GM21619 (cell line): ENCODE measurements around the gene TMEM150B.

Experiments
- ATAC-seq: cut with Tn5 transposase; IDR thresholded peaks from one replicate; pipeline ENCODE4 v1.9.1; 2021; ENCODE audit not compliant: unreplicated experiment

The TMEM150B gene, protein sequence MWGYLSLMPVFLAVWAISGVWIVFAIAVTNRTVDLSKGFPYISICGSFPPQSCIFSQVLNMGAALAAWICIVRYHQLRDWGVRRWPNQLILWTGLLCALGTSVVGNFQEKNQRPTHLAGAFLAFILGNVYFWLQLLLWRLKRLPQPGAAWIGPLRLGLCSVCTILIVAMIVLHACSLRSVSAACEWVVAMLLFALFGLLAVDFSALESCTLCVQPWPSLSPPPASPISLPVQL

DNA sequence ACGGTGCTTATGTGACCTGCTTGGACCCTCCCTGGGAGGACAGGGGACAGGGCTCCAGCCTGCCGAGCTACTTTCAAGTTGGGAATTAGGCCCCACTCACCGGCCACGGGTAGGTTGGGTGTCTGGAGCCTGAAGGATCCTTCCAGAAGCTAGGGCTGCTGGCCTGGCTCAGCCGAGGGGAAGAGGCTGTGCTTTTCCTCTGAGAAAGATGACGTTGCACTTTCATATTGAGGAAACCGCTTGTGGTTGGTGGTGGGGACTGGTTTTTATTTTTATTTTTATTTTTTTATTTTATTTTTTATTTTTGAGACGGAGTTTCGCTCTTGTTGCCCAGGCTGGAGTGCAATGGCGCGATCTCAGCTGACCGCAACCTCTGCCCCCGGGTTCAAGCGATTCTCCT is at the start of gene TMEM150B:
TSS of gene TMEM150B (minus strand) at position 170 of the 400 bp plus-strand sequence. CDS start 4,305 bp downstream, outside the sequence.
- no peak for ATAC-seq

DNA sequence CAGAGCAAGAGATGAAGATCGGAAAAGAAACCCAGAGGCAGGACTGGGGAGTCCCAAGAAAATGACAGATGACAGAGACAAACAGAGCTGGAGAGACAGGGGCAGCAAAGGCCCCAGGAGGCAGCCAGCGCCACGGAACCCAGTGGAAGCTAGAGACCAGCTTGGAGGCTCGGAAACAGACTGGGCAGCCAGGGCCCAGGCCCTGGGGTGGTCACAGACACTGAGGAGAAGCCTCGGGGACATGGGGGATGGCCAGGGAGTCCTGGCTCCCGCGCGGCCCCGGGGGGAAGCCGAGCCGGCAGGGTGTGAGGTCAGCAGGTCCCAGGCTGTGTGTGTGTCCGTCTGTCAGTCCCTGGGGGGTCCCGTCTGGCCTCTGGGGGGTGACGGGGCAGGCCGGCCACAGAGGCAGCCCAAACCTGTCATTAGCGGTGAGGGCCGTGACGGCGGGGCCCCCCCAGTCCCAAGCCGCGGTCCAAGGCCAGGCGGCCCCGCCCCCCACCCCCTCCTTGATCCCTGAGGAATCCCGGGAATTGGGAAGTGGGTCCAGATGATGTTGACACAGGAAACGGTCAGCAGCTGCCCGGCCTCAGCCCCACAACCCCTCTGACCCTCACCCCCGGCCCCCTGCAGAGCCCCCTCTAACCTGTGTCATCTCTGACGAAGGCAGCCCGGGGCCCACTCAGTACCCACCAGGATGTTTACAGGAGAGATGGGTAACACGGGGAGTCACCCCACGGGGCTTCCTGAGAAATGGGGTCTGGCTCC is 49.0 kb upstream of the TMEM150B start:
- ATAC-seq: no peak

DNA sequence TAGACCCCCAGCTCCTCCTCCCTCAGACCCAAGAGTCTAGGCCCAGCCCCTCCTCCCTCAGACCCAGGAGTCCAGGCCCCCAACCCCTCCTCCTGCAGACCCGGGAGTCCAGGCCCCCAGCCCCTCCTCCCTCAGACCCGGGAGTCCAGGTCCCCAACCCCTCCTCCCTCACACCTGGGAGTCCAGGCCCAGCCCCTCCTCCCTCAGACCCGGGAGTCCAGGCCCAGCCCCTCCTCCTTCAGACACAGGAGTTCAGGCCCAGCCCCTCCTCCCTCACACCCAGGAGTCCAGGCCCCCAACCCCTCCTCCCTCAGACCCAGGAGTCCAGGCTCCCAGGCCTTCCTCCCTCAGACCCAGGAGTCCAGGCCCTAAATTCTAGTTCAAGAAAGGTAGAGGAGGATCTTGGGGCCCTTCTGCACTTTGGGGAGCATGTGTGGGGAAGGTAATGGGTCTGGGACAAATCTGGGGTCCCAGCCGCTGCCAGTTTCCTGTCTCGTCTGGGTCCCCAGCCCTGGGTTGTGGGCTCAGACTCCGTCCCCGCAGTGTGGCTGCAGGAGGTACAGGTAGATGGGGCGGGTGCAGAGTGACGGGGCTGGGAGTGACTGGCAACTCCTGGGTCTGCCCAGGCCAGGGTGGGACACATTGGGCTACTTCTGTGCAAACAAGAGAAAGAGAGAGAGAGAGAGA is 48.3 kb upstream of the TMEM150B start:
- no peak for ATAC-seq

DNA sequence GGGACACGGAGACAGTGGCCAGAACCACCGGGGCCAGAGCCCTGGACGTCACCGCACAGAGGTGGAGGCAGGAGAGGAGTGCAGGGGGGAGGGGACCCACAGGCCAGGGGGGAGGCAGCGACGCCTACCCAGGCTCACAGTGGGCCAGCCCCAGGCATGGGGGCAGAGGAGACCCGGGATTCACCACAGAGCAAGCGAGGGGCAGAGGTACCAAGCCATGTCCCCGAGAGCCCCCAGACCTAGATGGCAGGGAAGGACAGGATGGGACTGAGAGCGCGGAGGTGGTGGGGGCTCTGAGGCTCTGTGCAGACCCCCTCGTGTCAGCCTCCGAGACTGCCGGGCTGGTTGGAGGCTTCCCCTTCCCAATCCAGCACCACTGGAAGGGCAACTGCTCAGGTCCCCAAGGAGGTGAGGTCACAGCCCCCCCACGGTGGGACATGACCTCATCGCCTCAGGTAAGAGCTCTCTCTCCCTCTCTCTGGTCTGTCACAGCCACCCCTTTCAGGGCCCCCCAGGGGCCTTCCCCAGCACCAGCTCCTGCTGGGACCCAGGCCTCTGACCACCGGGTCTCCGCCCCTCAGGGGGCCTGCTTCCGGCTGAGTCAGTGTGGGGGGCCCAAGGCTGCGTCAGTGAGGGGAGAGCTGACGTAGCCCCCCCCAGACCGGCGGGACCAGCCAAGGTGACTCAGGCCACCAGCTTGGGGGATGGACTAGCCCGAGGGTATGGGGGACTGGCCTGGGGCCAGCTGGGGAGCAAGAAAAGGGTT is 47.4 kb upstream of the TMEM150B start:
- ATAC-seq: no peak

DNA sequence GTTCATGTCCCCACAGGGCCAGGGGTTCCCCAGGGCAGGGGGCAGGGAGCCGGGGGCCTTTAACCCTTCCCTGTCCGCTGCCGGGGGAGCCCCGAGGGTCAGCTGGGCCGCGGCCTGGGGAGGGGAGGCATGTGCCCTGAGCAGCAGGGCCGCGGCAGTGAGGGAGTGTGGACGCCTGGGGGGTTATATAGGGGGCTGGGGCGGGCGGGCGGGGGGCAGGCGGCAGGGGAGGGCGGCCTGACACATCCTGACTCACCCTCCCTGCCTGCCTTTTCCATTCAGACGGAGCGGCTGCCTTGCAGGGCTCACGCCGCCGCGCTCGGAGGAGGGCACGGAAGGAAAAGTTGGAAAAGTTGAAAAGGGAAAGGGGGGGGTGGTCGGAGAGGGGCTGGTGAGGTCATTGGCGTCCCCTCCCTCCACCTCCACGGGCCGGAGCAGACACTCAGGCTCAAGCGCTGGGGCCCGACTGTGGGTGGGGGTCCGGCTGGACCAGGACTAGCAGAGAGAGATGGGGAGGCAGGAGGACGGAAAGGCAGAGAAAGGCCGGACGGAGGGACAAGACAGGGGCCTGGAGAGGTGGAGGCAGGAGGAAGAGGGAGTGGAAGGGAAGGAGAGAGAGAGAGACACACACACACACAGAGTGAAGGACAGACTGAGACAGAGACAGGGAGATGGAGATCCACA is 45.3 kb upstream of the TMEM150B start, which contains the start of gene IL11:
TSS of gene IL11 (minus strand) at position 159 of the 684 bp plus-strand sequence. CDS start at position 6, 153 bp downstream.
- no peak for ATAC-seq

DNA sequence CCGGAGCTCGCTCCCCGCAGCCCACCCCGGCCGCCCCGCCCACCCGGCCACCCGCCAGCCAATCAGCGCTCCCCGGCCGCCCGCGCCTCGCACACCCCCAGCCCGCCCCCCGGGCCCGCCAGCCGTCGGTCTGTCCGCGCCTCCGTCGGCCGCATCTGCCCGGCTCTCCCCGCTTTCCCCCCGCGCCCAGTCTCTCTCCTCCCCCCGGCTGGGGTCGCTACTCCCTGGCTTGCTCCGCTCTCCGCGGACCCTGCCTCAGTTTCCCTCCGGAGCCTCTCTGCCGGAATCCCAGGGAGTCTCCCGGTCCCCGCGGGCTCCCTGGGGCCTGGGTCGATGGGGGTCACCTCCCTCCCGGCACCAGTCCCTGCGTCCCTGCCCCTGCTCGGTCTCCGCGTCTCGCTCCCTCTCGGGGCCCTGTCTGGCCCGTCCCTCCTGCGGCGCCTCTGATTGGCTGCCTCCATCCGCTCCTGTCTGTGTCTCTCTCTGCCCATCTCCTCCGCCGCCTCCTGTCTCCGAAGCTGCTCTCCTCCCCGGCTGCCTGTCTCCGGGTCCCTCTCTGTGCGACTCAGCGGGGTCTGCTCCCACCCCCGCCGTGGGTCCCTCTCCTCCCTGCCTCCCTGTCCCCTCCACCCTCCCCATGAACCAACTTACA is 44.6 kb upstream of the TMEM150B start:
- no peak for ATAC-seq

DNA sequence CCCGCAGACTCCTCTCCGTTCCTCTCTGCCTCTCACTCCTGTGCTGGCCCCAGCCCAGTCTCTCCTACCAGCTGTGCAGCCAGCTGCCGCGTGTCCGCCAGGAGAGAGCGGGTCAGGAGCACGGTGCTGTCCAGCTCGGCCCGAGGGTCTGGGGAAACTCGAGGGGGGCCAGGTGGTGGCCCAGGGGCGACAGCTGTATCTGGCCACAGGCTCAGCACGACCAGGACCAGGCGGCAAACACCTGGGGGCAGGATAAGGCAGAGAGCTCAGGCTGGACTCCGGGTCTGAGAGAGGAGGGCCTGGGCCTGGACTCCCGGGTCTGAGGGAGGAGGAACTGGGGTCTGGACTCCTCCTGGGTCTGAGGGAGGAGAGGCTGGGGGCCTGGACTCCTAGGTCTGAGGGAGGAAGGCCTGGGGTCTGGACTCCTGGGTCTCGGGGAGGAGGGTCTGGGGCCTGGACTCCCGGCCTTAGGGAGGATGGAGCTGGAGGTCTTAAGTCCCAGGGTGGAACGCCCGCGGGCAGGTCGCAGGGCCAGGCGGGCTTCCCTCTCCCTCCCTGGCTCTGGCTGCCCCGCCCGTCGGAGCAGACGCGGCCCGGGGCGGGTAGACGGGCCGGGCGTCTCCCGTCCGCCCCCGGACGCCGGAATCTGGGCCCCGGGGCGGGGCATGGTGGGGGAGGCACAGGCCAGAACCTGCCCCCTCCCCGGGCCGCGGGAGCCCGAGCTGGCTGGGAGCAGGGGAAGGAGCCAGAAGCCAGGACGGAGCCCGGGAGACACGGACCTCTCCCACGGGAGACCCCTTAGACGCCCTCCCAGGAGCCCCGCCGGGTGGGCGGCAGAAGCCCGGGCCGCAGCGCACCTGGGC is 43.8 kb upstream of the TMEM150B start:
- ATAC-seq: no peak

DNA sequence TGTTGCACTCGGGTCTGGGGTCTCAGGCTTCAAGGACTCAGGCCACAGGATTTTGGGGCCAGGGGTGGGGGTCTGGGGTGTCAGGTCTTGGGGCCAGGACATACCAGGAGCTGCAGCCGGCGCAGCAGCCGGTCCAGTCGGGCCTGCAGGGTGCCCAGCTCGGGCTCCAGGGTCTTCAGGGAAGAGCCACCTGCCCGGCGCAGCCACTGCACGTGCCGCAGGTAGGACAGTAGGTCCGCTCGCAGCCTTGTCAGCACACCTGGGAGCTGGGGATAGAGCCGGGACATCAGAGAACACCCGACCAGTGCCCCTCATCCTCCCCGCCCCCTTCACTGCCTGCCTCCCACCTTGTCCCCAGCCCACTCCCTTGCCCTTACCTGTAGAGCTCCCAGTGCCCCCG is 43.0 kb upstream of the TMEM150B start:
- ATAC-seq: no peak

DNA sequence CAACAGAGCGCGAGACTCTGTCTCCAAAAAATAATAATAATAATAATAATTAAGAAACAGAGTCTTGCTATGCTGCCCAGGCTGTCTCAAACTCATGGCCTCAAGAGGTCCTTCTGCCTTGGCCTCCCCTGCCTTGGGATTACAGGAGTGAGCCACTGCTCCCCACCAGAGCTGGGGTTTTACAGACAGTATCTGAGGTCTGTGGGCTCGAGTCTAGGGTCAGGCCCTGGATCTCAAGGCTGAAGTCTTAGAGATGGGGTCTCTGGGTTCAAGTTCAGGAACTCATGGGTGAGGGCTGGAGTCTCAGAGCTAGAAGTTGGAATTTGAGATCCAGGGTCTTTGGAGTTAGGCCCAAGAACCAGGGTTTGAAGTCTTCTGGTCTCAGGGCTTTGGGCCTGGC is 41.6 kb upstream of the TMEM150B start:
- ATAC-seq: no peak

DNA sequence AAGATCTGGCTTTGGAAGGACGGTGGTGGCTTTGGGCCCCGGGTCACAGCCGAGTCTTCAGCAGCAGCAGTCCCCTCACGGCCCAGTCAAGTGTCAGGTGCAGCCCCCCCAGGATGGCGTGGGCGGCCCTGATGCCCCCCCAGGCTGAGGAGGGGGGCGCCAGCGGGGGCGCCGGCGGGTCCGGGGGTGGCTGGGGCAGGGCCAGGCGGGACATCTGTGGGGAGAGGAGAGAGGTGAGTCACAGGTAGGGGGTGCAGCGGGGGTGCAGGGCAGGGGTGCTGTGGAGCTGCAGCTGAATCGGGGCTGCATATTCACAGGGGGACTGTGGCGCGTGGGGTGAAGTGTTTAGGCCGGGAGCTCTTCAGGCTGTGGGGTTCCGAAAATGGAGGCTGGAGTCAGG is 40.8 kb upstream of the TMEM150B start:
- ATAC-seq: no peak

DNA sequence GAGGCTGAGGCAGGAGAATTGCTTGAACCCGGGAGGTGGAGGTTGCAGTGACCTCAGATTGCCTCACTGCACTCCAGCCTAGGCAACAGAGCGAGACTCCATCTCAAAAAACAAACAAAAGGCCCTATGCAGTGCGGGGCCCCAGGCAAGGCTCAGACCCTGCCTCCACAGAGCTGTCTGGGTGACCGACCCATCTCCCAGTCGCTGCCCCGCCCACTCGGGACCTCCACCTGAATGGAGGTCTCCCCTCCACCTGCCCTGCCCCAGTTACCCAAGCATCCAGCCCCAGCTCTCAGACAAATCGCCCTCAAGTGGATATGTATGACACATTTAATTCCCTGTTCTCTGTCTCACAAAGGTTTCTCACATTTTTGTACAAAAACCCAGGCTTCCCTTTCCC is 40.1 kb upstream of the TMEM150B start:
- ATAC-seq: no peak

DNA sequence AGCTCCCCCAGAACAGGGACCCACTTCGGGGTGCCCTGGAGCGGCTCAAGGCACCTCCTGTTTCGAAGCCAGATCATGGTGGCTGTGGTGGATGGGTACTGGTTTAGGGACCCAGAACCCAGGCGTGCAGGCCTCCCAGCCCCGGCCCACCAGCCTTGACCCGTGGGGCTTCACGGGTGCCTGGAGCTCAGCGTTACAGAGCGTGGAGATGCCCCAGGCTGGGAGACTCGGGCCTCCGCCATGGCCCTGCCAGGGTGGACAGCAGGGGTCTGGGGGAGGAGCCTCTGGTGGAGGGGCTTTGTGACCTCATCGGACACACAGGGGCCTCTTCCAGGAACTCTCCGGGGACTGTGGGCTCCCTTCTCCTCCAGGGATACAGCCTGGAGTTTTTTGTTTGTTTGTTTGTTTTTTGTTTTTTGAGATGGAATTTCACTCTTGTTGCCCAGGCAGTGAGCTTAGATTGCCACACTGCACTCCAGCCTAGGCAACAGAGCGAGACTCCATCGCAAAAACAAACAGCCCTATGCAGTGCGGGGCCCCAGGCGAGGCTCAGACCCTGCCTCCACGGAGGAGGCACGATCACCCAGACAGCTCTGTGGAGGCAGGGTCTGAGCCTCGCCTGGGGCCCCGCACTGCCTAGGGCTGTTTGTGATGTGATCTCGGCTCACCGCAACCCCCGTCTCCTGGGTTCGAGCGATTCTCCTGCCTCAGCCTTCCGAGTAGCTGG is 38.0 kb upstream of the TMEM150B start, which contains the start of gene GARIN5B:
TSS of gene GARIN5B (minus strand) at position 271 of the 727 bp plus-strand sequence. CDS start at position 77, 194 bp downstream.
- ATAC-seq: no peak

DNA sequence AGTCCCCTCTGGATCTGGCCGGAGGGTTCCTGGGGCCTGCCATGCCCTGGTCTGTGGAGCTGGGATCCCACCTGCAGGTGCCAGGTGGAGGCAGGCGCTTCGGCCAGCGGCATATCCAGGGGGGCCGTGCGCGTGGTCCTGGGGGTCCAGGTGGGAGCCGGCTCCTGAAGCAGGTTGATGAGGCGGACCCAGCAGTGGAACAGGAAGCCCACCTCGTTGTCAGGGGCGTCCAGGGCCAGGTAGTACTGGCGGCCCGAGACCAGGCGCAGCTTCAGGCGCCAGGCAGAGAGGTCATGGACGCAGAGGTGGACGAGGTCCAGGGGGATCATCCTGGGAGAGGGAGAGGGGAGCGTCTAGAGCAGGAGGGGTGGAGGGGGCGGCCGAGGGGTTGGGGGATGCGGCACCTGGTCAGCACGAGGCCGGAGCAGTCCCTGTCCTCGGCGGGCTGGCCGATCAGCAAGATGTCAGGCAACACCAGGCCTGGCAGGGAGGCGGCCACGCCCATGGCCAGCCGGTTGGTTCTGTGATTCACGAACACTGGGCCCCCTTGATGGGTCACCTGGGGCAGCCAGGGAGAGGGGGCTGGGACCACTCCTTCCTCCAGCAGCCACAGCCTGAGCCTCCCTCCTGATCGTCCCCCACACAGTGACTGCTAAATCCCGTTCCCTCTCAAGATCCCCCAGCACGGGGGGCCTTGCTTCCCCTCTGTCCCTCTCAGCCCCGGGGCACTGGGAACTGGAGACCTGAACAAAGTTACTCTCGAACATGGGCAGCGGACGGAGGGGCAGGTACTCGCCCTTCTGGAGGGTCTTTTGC is 37.2 kb upstream of the TMEM150B start:
- no peak for ATAC-seq

DNA sequence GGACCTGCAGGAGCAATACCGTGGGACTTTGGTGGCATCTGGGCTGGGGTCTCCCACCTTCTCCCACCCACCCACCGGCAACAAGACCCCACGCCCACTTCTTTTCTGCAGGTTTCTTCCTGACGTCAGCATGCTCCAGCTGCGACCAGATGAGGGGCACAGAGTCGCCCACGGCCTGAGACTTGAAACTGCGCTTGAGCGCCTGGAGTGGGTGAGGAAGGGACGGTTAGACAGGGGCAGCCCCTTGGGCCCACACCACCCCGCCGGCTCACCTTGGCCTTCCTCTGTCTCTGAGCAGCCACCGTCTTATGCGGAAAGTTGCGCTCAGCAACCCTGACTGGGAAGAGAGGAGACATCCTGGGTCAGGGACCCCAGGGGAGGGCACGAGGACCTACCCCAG is 35.8 kb upstream of the TMEM150B start:
- ATAC-seq: no peak

DNA sequence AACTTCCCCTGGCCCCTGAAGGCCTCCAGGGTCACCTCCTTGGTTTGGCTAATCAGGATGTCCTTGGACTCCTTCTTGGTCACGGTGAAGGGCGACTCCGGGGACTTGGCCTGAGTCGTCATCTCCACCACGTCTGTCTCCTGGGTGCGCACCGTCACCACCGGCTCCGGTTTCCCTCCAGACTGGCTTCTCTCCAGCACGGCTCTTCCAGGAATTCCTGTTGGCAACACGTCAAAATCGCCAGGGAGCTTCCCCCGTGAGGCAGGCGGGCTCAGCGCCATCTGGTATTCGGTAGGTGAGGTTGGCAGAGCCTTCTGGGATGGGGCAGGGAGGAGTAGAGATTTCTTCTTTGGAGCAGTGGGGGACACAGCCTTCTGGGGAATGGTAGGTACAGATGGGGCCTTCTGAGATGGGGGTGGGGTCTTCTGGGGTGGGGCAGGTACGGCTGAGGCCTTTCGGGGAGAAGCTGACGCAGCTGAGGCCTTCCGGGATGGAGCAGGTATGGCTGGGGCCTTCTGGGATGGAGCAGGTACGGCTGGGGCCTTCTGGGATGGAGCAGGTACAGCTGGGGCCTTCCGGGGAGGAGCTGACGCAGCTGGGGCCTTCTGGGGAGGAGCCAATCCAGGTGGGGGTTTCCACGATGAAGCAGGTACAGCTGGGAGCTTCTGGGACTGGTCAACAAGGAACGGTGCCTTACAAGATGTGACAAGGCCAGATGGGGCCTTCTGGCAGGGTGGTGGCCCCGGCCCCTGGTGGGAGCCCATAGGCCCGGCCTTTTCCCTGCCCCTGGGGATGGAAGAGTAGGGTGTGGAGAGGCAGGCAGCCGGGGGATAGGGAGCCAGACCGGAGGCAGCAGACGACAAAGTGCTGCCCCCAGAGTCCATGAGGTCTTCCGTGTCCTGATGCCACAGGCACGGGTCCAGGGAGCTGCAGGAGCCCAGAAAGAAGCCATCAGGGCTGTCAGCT is 34.1 kb upstream of the TMEM150B start:
- ATAC-seq: no peak

DNA sequence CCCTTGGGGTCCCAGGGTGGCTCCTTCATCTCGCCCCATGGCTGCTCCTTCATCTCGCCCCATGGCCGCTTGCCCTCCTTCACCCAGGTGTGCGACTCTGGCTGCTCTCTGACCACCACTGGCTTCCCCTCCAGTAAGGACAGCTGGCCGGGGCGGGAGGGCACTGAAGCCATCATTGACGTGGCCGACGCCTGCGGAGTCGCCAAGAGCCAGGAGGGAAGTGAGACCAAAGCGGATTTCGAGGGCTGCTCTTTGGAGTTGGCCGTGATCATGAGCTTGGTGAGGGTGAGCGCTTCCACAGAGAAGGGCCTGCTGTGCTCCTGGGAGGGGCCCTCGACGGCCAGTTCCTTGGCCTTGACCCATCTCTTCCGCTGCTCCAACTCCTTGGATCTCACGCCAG is 33.4 kb upstream of the TMEM150B start:
- no peak for ATAC-seq
